Vagina (tissue), 2 donors: Measurements from ENCODE around the gene LEKR1. TPM values are rescaled to one million over a fixed set of nuclear protein-coding genes. Genes with fewer than 3 reads are reported as not detected.

Source experiments
- DNase-seq, 2 donors: peaks; one replicate each; pipeline ENCODE4 v3.0.0-alpha.2; 2017; ENCODE audit errors: extremely low spot score in 2 of 2
- H3K27ac ChIP-seq: fragments of 200-600 bp; sonication (generic); one replicate; pipeline ENCODE4 v1.5.1; 2019
- H3K27me3 ChIP-seq: fragments of 200-600 bp; sonication (generic); one replicate; pipeline ENCODE4 v1.5.1; 2019
- H3K36me3 ChIP-seq, 2 donors: fragments of 200-600 bp; sonication (generic); one replicate each; pipeline ENCODE4 v1.5.1; 2017 to 2019
- H3K4me1 ChIP-seq: fragments of 200-600 bp; sonication (generic); one replicate; pipeline ENCODE4 v1.5.1; 2019
- H3K4me3 ChIP-seq, 2 donors: fragments of 200-600 bp; sonication (generic); 1 replicate in 1 of 2; 2 replicates in 1 of 2; pipeline ENCODE4 v1.5.1; 2016 to 2019
- H3K9me3 ChIP-seq: fragments of 200-600 bp; sonication (generic); one replicate; pipeline ENCODE4 v1.5.1; 2019
- POLR2A ChIP-seq, 2 donors: fragments of 450-650 bp; IDR thresholded peaks; one replicate each; pipeline ENCODE4 v1.6.1; 2017; ENCODE audit warnings: antibody characterized with exemption in 2 of 2, mild to moderate bottlenecking in 2 of 2, moderate library complexity in 2 of 2
- POLR2AphosphoS5 ChIP-seq, 2 donors: sonication (generic); formaldehyde crosslinking; IDR thresholded peaks; one replicate each; pipeline ENCODE4 v1.9.0; 2017; ENCODE audit warnings: antibody characterized with exemption in 2 of 2, mild to moderate bottlenecking in 2 of 2, low read depth in 1 of 2; ENCODE audit not compliant: insufficient read depth in 1 of 2
- intact Hi-C: fragments of 100-400 bp; cut with DNase I; formaldehyde crosslinking; loops from one replicate; pipeline ENCODE4 v1.15.1; 2023
- total RNA-seq: library from RNA; depleted of rRNA; stranded (reverse); fragments of >200 nt; gene quantifications from one replicate; pipeline ENCODE4 v1.2.3, GENCODE V29; 2016
- TF ChIP-seq, protein P1 (sequence below), 3 experiments: fragments of 450-650 bp in 2 of 3; fragments of 200-600 bp in 1 of 3; sonication (generic) in 1 of 3; IDR thresholded peaks; one replicate each; pipeline ENCODE4 v1.5.1; 2017 to 2019; ENCODE audit warnings: antibody characterized with exemption in 3 of 3, mild to moderate bottlenecking in 2 of 3, moderate library complexity in 2 of 3

LEKR1 gene
- total RNA-seq, 1 donor from 2014 or later = not detected

DNA sequence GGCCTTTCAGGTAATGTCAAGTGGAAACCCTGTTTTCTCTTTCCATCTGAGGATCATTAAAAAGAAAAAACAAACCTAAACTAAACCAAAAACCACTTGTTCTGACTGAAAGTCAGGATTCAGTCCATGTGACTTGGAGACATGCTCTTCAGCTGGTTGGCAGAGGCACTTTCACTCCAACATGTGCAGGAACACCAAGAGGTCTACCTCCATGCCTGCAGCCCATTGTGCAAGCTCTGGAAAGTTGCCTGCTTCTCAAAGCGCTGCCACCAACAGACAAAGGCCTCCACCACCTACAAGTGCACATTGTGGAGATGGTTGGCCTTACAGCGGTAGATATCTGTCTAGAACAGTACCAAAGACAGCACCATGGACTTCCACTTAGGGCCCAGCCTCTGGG, 161.8 kb downstream of the LEKR1 start:
- no peaks in the 10 kb centered on the region for H3K36me3 ChIP-seq
- no peak for DNase-seq
- intact Hi-C loops = no loop called here
- no peaks in the 10 kb centered on the region for H3K9me3 ChIP-seq
- no peaks in the 10 kb centered on the region for H3K4me1 ChIP-seq
- H3K4me3 ChIP-seq = no peak overlapping the region
- no peak for TF ChIP-seq POLR2A (IDR thresholded peaks at IDR 0.05)
- TF ChIP-seq POLR2AphosphoS5 (IDR thresholded peaks at IDR 0.05; ENCODE audit: insufficient read depth in 1 of 2, low read depth in 1 of 2) = no peak
- TF ChIP-seq, protein P1, sequence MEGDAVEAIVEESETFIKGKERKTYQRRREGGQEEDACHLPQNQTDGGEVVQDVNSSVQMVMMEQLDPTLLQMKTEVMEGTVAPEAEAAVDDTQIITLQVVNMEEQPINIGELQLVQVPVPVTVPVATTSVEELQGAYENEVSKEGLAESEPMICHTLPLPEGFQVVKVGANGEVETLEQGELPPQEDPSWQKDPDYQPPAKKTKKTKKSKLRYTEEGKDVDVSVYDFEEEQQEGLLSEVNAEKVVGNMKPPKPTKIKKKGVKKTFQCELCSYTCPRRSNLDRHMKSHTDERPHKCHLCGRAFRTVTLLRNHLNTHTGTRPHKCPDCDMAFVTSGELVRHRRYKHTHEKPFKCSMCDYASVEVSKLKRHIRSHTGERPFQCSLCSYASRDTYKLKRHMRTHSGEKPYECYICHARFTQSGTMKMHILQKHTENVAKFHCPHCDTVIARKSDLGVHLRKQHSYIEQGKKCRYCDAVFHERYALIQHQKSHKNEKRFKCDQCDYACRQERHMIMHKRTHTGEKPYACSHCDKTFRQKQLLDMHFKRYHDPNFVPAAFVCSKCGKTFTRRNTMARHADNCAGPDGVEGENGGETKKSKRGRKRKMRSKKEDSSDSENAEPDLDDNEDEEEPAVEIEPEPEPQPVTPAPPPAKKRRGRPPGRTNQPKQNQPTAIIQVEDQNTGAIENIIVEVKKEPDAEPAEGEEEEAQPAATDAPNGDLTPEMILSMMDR (IDR thresholded peaks at IDR 0.05) = no peak
- no peak overlapping the region for H3K27ac ChIP-seq
- no peaks in the 10 kb centered on the region for H3K27me3 ChIP-seq

DNA sequence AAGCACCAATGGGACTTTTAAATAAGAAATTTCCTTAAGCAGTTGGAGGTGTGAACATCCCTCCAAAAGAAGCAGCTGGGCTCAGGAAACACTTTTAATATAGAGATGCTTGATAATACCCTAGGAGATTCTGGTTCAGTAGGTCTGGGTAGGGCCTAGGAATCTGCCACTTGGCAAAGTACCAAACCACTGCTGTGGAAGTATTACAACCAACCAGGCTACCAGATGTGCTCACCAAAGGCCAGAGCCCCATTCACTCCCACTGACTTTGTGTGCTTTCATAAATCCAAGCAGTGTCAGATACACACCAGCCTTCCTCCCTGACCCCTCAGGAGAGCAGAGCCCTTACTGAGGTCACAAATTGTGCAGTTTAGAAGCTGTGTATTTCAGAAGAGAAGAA, 171.2 kb downstream of the LEKR1 start:
- H3K4me3 ChIP-seq = no peak overlapping the region
- no peaks in the 10 kb centered on the region for H3K9me3 ChIP-seq
- H3K27me3 ChIP-seq = no peaks in the 10 kb centered on the region
- H3K4me1 ChIP-seq = no peaks in the 10 kb centered on the region
- no peak for TF ChIP-seq POLR2A (IDR thresholded peaks at IDR 0.05)
- TF ChIP-seq POLR2AphosphoS5 (IDR thresholded peaks at IDR 0.05; ENCODE audit: insufficient read depth in 1 of 2, low read depth in 1 of 2) = no peak
- TF ChIP-seq, protein P1 (IDR thresholded peaks at IDR 0.05) = no peak
- no peaks in the 10 kb centered on the region for H3K36me3 ChIP-seq
- no peak overlapping the region for H3K27ac ChIP-seq
- intact Hi-C loops = no loop called here
- DNase-seq = no peak

DNA sequence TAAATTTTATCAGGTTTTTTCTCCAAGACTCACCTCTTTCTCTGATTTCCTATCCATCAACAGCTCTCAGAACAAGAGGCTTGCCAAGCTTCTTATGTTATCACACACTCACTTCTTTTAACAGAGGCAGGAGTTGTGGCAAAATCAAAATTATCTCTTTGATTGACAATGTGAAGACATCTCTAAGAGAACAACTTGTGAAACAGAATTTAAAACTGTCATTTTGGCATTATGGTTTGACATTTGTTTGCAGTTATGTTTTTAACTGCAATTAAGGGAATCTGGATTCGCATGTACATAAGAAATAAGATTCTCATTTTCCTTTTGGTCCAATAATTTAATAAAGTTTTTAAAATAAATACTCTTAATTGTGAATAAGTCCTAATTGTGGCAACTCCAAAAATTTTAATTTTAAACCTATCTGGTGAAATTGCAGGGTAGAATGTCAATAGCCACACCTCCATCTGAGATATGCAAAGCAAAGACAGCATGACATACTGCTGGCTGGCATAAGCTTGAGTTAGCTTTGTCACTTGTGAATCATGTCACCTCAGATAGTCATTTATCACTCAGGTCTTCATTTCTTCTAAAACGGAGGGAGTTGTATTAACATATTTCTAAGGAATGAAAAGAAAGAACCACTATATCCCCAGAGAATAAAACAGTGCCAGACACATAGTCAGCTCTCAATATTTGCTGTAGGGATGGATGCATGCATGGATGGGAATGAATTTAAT, 175.2 kb downstream of the LEKR1 start:
- H3K9me3 ChIP-seq = peaks cover 5% of the 10 kb centered on the region
- TF ChIP-seq POLR2AphosphoS5 (IDR thresholded peaks at IDR 0.05; ENCODE audit: insufficient read depth in 1 of 2, low read depth in 1 of 2) (no peak), POLR2A (IDR thresholded peaks at IDR 0.05) (no peak)
- TF ChIP-seq, protein P1 (IDR thresholded peaks at IDR 0.05) = no peak
- H3K36me3 ChIP-seq = no peaks in the 10 kb centered on the region
- intact Hi-C loops = no loop called here
- H3K4me3 ChIP-seq = no peak overlapping the region
- H3K4me1 ChIP-seq = no peaks in the 10 kb centered on the region
- no peak for DNase-seq
- no peak overlapping the region for H3K27ac ChIP-seq
- H3K27me3 ChIP-seq = no peaks in the 10 kb centered on the region

DNA sequence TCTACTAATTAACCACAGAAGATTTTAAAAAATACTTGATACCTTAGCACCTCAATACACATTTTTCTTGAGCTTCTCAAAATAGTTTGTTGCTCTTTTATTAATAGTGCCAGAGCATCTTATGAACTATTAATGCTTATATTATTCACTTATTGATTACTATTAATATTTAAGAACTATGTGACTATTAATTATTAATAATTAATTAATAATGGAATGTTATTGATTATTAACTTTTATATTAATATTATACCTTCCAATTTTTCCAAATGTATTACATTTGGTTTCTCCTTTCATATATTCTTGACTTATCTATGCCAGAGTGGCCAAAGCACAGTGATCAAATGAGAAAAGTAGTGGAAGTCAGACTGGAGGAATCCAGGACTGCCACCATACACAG, 195.5 kb downstream of the LEKR1 start:
- no peaks in the 10 kb centered on the region for H3K27me3 ChIP-seq
- intact Hi-C loops = no loop called here
- H3K4me1 ChIP-seq = no peaks in the 10 kb centered on the region
- TF ChIP-seq POLR2A (IDR thresholded peaks at IDR 0.05) (no peak), POLR2AphosphoS5 (IDR thresholded peaks at IDR 0.05; ENCODE audit: insufficient read depth in 1 of 2, low read depth in 1 of 2) (no peak)
- TF ChIP-seq, protein P1 (IDR thresholded peaks at IDR 0.05) = no peak
- DNase-seq = no peak
- H3K36me3 ChIP-seq = no peaks in the 10 kb centered on the region
- no peak overlapping the region for H3K4me3 ChIP-seq
- H3K27ac ChIP-seq = no peak overlapping the region
- H3K9me3 ChIP-seq = no peaks in the 10 kb centered on the region

DNA sequence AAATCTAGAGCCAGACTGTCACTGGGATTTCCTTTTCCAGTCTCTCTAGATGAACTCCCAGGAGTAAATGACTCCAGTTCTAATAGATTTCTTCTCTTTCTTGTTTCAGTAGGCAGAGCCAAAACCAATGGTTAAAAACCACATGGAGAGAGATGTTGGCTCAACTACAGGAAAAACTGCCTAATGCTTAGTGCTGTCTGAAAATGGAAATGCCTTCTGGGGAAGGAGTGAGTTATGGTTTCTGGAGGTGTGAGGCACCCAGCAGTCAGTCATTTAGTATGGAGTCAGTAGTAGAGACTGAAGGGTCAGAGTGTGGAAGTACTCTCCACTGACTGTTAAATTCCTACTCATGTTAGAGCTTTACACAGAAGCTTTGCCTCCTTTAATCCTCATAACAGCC, 197.1 kb downstream of the LEKR1 start:
- Histone ChIP-seq H3K36me3 (no peaks in the 10 kb centered on the region), H3K4me1 (no peaks in the 10 kb centered on the region), H3K9me3 (no peaks in the 10 kb centered on the region), H3K27me3 (no peaks in the 10 kb centered on the region), H3K27ac (no peak overlapping the region), H3K4me3 (no peak overlapping the region)
- no peak for DNase-seq
- TF ChIP-seq, protein P1 (IDR thresholded peaks at IDR 0.05) = no peak
- TF ChIP-seq POLR2A (IDR thresholded peaks at IDR 0.05) = no peak
- intact Hi-C loops = no loop called here
